A673 (cell line): Measurements from ENCODE around the gene DNAJC1. TPM values are rescaled to one million over a fixed set of nuclear protein-coding genes. Genes with fewer than 3 reads are reported as not detected.

ENCODE experiments used
- BruUV-seq: library from RNA; stranded (reverse); fragments of 400-500 nt; replicated peaks from 2 replicates; lab custom pipeline; 2021; lab: Mats Ljungman, UMichigan
- CTCF ChIA-PET: fragments of 300-600 bp; sonication (Branson Sonifier 250); formaldehyde crosslinking; loops from one replicate; lab custom pipeline; 2022; ENCODE audit warnings: antibody characterized with exemption; lab: Charles Lee
- POLR2A ChIA-PET: fragments of 300-600 bp; sonication (Branson Sonifier 250); formaldehyde crosslinking; loops from one replicate; lab custom pipeline; 2022; ENCODE audit warnings: antibody characterized with exemption; ENCODE audit not compliant: low non-redundant PET; lab: Charles Lee
- DNase-seq: peaks from one replicate; pipeline ENCODE4 v3.0.0-alpha.2; 2015; ENCODE audit warnings: low spot score
- H3K27ac ChIP-seq: fragments of 200-600 bp; sonication (generic); 2 replicates; pipeline ENCODE4 v1.5.1; 2016; ENCODE audit warnings: mixed run types, low read depth, mild to moderate bottlenecking, mixed read lengths, antibody characterized with exemption, low read length; ENCODE audit not compliant: poor library complexity, severe bottlenecking
- H3K27me3 ChIP-seq: fragments of 200-600 bp; sonication (generic); replicated peaks from 2 replicates; pipeline ENCODE4 v1.6.1; 2017; ENCODE audit warnings: mixed run types, low read depth, mild to moderate bottlenecking, mixed read lengths, antibody characterized with exemption, low read length; ENCODE audit not compliant: insufficient read depth, poor library complexity
- H3K36me3 ChIP-seq: fragments of 200-600 bp; sonication (generic); 2 replicates; pipeline ENCODE4 v1.6.1; 2016; ENCODE audit warnings: mixed run types, mild to moderate bottlenecking, mixed read lengths, antibody characterized with exemption, low read length; ENCODE audit not compliant: insufficient read depth, poor library complexity, severe bottlenecking
- H3K4me1 ChIP-seq: fragments of 200-600 bp; sonication (generic); 2 replicates; pipeline ENCODE4 v1.6.1; 2017; ENCODE audit warnings: mixed run types, mild to moderate bottlenecking, mixed read lengths, antibody characterized with exemption, low read length; ENCODE audit not compliant: insufficient read depth, poor library complexity, severe bottlenecking
- H3K4me3 ChIP-seq: fragments of 200-600 bp; sonication (generic); 2 replicates; pipeline ENCODE4 v1.5.1; 2016; ENCODE audit warnings: low read depth, mixed run types, mild to moderate bottlenecking, mixed read lengths, low read length; ENCODE audit not compliant: poor library complexity, severe bottlenecking
- H3K9me3 ChIP-seq: fragments of 200-600 bp; sonication (generic); 2 replicates; pipeline ENCODE4 v1.6.1; 2016; ENCODE audit warnings: mixed run types, low read depth, mild to moderate bottlenecking, mixed read lengths, antibody characterized with exemption, low read length; ENCODE audit not compliant: poor library complexity, severe bottlenecking
- CTCF ChIP-seq: fragments of 300-800, 200-600 bp; sonication (generic); conservative IDR thresholded peaks from 2 replicates; pipeline ENCODE4 v1.5.1; 2017; ENCODE audit warnings: low read depth, mild to moderate bottlenecking, antibody characterized with exemption, low read length, moderate library complexity, mixed read lengths
- EZH2 ChIP-seq: fragments of 200-600 bp; sonication (generic); IDR thresholded peaks from 2 replicates; pipeline ENCODE4 v1.6.1; 2017; ENCODE audit warnings: borderline replicate concordance, low read depth, mild to moderate bottlenecking, mixed read lengths, antibody characterized with exemption, low read length; ENCODE audit not compliant: poor library complexity, severe bottlenecking
- intact Hi-C: fragments of 100-400 bp; cut with micrococcal nuclease; formaldehyde crosslinking; loops from one replicate; pipeline ENCODE4 v1.10.0; 2022; ENCODE audit not compliant: unreplicated experiment
- total RNA-seq: library from RNA; stranded (reverse); gene quantifications from 2 replicates; pipeline ENCODE4 v1.2.3, GENCODE V29; 2021

The DNAJC1 gene
- total RNA-seq, 1 experiment from 2014 or later: 21.2 TPM

GRCh38 chr10:21728618-21729017 is 274.9 kb downstream of the DNAJC1 start:
- Histone ChIP-seq H3K27ac (peak overlapping the region; percentile 80), H3K4me1 (peaks cover 98% of the 10 kb centered on the region), H3K36me3 (no peaks in the 10 kb centered on the region), H3K27me3 (no peaks in the 10 kb centered on the region), H3K9me3 (no peaks in the 10 kb centered on the region), H3K4me3 (peak overlapping the region; percentile 30)
- no peak for TF ChIP-seq EZH2
- no peak for TF ChIP-seq CTCF
- intact Hi-C loops: loop anchor here (5.0 kb wide), 1 partner anchor 201 kb away; the partner anchor contains the start of gene SKIDA1
- ChIA-PET CTCF (interaction anchor here (0.9 kb wide), 1 partner anchor 210 kb away, joined by 4 read pairs; no protein-coding TSS in a partner anchor), POLR2A (no interaction called here)
- no TSS peak for BruUV-seq
- peak; percentile 23 for DNase-seq

DNA sequence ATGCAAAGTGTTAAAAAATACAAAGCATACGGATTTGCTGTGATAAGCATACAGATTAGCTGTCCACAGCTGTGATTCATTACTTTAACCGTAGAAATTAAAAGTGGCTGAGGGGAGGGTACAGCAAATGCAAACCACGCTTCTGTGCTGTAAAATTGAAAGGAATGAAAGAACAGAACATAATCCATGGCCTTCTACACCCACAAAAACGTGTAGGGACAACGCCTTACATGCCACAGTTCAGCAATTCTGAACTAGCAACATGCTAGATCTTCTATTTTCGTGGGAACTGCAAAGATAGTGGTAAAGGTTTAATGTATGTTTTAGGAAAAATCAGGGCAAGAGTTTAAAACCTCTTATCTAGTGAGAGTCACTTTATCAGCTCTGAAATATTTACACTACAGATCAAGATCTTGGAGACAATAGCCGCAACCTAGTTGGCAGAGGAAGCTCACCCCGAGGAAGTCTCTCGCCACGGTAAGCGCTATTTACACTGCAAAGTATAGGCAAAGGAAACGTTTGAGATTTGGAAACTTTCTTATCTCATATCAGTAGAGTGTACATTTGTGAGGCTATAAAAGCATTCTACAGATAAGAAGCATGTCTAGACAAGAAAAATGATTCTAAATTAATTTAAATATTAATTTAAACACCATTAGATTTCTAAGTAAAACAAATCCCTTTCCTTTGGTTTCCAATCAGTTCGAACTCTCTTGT is 275.9 kb downstream of the DNAJC1 start:
- H3K36me3 ChIP-seq: no peaks in the 10 kb centered on the region
- POLR2A ChIA-PET: interaction anchor here (0.7 kb wide), 1 partner anchor 13 kb away, joined by 3 read pairs; no protein-coding TSS in a partner anchor
- H3K4me1 ChIP-seq: peaks cover 96% of the 10 kb centered on the region
- H3K9me3 ChIP-seq: no peaks in the 10 kb centered on the region
- CTCF ChIA-PET: interaction anchor here (0.9 kb wide), 1 partner anchor 209 kb away, joined by 4 read pairs; no protein-coding TSS in a partner anchor
- intact Hi-C loops: loop anchor here (5.0 kb wide), 1 partner anchor 200 kb away; the partner anchor contains the start of gene SKIDA1
- TF ChIP-seq CTCF (no peak), EZH2 (no peak)
- H3K27me3 ChIP-seq: no peaks in the 10 kb centered on the region
- peak overlapping the region; percentile 30 for H3K4me3 ChIP-seq
- TSS peak; percentile 23 for BruUV-seq
- H3K27ac ChIP-seq: peak overlapping the region; percentile 80
- DNase-seq: peak; percentile 88

- no TSS peak for BruUV-seq
- DNase-seq: peak; percentile 78
- ChIA-PET POLR2A (no interaction called here), CTCF (no interaction called here)
- Histone ChIP-seq H3K9me3 (no peaks in the 10 kb centered on the region), H3K36me3 (no peaks in the 10 kb centered on the region), H3K27ac (peak overlapping the region; percentile 80), H3K4me1 (peaks cover 91% of the 10 kb centered on the region), H3K4me3 (peak overlapping the region; percentile 30), H3K27me3 (no peaks in the 10 kb centered on the region)
- intact Hi-C loops: loop anchor here (5.0 kb wide), 1 partner anchor 199 kb away; the partner anchor contains the start of gene SKIDA1
- TF ChIP-seq EZH2: no peak
- no peak for TF ChIP-seq CTCF
Observed at GRCh38 chr10:21726601-21727225, 276.8 kb downstream of the DNAJC1 start.
